Measurements from ENCODE around the gene IL4.

GRCh38 chr5:132641841-132642240 is 31.9 kb upstream of the IL4 start:
- no peak for TF ChIP-seq REST (IDR thresholded peaks at IDR 0.05; ENCODE audit: borderline replicate concordance)
- no peak for TF ChIP-seq CTCF (IDR thresholded peaks at IDR 0.05; ENCODE audit: poor library complexity, severe bottlenecking)
- TF ChIP-seq RAD21 (conservative IDR thresholded peaks at IDR 0.05) = no peak
- no peak for TF ChIP-seq EP300 (conservative IDR thresholded peaks at IDR 0.05; ENCODE audit: poor library complexity, severe bottlenecking)
